H9 (cell line): ENCODE results near the gene PPP5C. TPM values are rescaled to one million over a fixed set of nuclear protein-coding genes. Genes with fewer than 3 reads are reported as not detected.

Experiments
- DNase-seq: peaks from one replicate; pipeline ENCODE4 v3.0.0-alpha.2; 2017
- H2AFZ ChIP-seq: one replicate; pipeline ENCODE4 v1.6.1; 2013; ENCODE audit warnings: mild to moderate bottlenecking, low read length, control low read depth, moderate library complexity
- H2AK5ac ChIP-seq: 2 replicates; pipeline ENCODE4 v1.6.1; 2013; ENCODE audit warnings: low read length, control low read depth, mixed read lengths; ENCODE audit not compliant: insufficient read length
- H2BK120ac ChIP-seq: one replicate; pipeline ENCODE4 v1.6.1; 2013; ENCODE audit warnings: low read depth, mild to moderate bottlenecking, low read length, control low read depth, inconsistent platforms; ENCODE audit not compliant: poor library complexity, severe bottlenecking
- H2BK12ac ChIP-seq: 2 replicates; pipeline ENCODE4 v1.6.1; 2013; ENCODE audit warnings: low read length, control low read depth, mixed read lengths, low read depth; ENCODE audit not compliant: insufficient read length
- H2BK15ac ChIP-seq: 2 replicates; pipeline ENCODE4 v1.6.1; 2013; ENCODE audit warnings: low read depth, low read length, control low read depth
- H2BK20ac ChIP-seq: one replicate; pipeline ENCODE4 v1.6.1; 2013; ENCODE audit warnings: low read depth, mild to moderate bottlenecking, low read length, control low read depth, inconsistent platforms; ENCODE audit not compliant: poor library complexity, severe bottlenecking
- H2BK5ac ChIP-seq: 2 replicates; pipeline ENCODE4 v1.6.1; 2013; ENCODE audit warnings: low read length, control low read depth, mixed read lengths; ENCODE audit not compliant: insufficient read length
- H3K14ac ChIP-seq: 2 replicates; pipeline ENCODE4 v1.6.1; 2013; ENCODE audit warnings: low read length, control low read depth; ENCODE audit not compliant: insufficient read depth
- H3K18ac ChIP-seq: 2 replicates; pipeline ENCODE4 v1.6.1; 2013; ENCODE audit warnings: low read depth, mild to moderate bottlenecking, mixed read lengths, low read length, control low read depth; ENCODE audit not compliant: insufficient read length
- H3K23ac ChIP-seq: 2 replicates; pipeline ENCODE4 v1.6.1; 2013; ENCODE audit warnings: low read length, control low read depth, mixed read lengths, low read depth; ENCODE audit not compliant: insufficient read length
- H3K23me2 ChIP-seq: 2 replicates; pipeline ENCODE4 v1.6.1; 2013; ENCODE audit warnings: low read depth, mild to moderate bottlenecking, mixed read lengths, low read length, control low read depth; ENCODE audit not compliant: insufficient read length, poor library complexity, severe bottlenecking
- H3K27ac ChIP-seq: 2 replicates; pipeline ENCODE4 v1.5.1; 2013; ENCODE audit warnings: low read length, control low read depth, mixed read lengths, low read depth; ENCODE audit not compliant: insufficient read length
- H3K27me3 ChIP-seq: 2 replicates; pipeline ENCODE4 v1.6.1; 2013; ENCODE audit warnings: low read length, control low read depth, inconsistent platforms; ENCODE audit not compliant: insufficient read depth
- H3K4ac ChIP-seq: 2 replicates; pipeline ENCODE4 v1.6.1; 2013; ENCODE audit warnings: low read depth, mild to moderate bottlenecking, control low read depth, inconsistent platforms, low read length, moderate library complexity
- H3K4me1 ChIP-seq: 2 replicates; pipeline ENCODE4 v1.6.1; 2013; ENCODE audit warnings: low read length, control low read depth, inconsistent platforms; ENCODE audit not compliant: insufficient read depth
- H3K4me2 ChIP-seq: 2 replicates; pipeline ENCODE4 v1.6.1; 2013; ENCODE audit warnings: low read length, control low read depth, mixed read lengths; ENCODE audit not compliant: insufficient read length, insufficient read depth
- H3K56ac ChIP-seq: 2 replicates; pipeline ENCODE4 v1.6.1; 2013; ENCODE audit warnings: low read depth, mild to moderate bottlenecking, mixed read lengths, low read length, control low read depth; ENCODE audit not compliant: insufficient read length
- H3K79me1 ChIP-seq: 2 replicates; pipeline ENCODE4 v1.6.1; 2013; ENCODE audit warnings: low read depth, mild to moderate bottlenecking, moderate library complexity, low read length, control low read depth, inconsistent platforms; ENCODE audit not compliant: insufficient read depth, poor library complexity, severe bottlenecking
- H3K79me2 ChIP-seq: 2 replicates; pipeline ENCODE4 v1.6.1; 2013; ENCODE audit warnings: low read length, control low read depth, inconsistent platforms; ENCODE audit not compliant: insufficient read depth
- H3K9ac ChIP-seq: 2 replicates; pipeline ENCODE4 v1.6.1; 2013; ENCODE audit warnings: low read length, control low read depth, mixed read lengths; ENCODE audit not compliant: insufficient read length; ENCODE audit errors: extremely low read depth
- H3K9me3 ChIP-seq: one replicate; pipeline ENCODE4 v1.6.1; 2013; ENCODE audit warnings: low read depth, low read length, inconsistent platforms; ENCODE audit not compliant: control insufficient read depth
- H3T11ph ChIP-seq: one replicate; pipeline ENCODE4 v1.6.1; 2013; ENCODE audit warnings: mild to moderate bottlenecking, low read length, control low read depth, inconsistent platforms
- H4K20me1 ChIP-seq: one replicate; pipeline ENCODE4 v1.6.1; 2013; ENCODE audit not compliant: control insufficient read depth, insufficient read length, insufficient read depth
- H4K5ac ChIP-seq: 2 replicates; pipeline ENCODE4 v1.6.1; 2013; ENCODE audit warnings: low read depth, mild to moderate bottlenecking, mixed read lengths, low read length, control low read depth; ENCODE audit not compliant: insufficient read length
- H4K8ac ChIP-seq: replicated peaks from 2 replicates; pipeline ENCODE4 v1.6.1; 2013; ENCODE audit warnings: low read length, control low read depth, mixed read lengths, low read depth; ENCODE audit not compliant: insufficient read length
- H4K91ac ChIP-seq: 2 replicates; pipeline ENCODE4 v1.6.1; 2013; ENCODE audit warnings: low read depth, mild to moderate bottlenecking, moderate library complexity, mixed read lengths, low read length, control low read depth; ENCODE audit not compliant: insufficient read length
- H3K27ac Mint-ChIP-seq, 3 experiments: 2 replicates in 2 of 3; 3 replicates in 1 of 3; pipeline ENCODE4 v1.8.0; 2020 to 2021; ENCODE audit warnings: mixed read lengths in 3 of 3, mild to moderate bottlenecking in 1 of 3, moderate library complexity in 1 of 3
- H3K27me3 Mint-ChIP-seq: 2 replicates; pipeline ENCODE4 v1.8.0; 2021; ENCODE audit warnings: low read depth, mild to moderate bottlenecking, moderate library complexity, mixed read lengths
- H3K36me3 Mint-ChIP-seq, 3 experiments: 2 replicates in 2 of 3; 3 replicates in 1 of 3; pipeline ENCODE4 v1.8.0; 2020 to 2021; ENCODE audit warnings: low read depth in 3 of 3, mixed read lengths in 3 of 3; ENCODE audit not compliant: insufficient read depth in 1 of 3
- H3K4me1 Mint-ChIP-seq, 2 experiments: 2 replicates each; pipeline ENCODE4 v1.8.0; 2020; ENCODE audit warnings: mixed read lengths in 2 of 2
- H3K4me3 Mint-ChIP-seq, 2 experiments: 2 replicates in 1 of 2; 3 replicates in 1 of 2; pipeline ENCODE4 v1.8.0; 2020 to 2021; ENCODE audit warnings: mild to moderate bottlenecking in 2 of 2, mixed read lengths in 2 of 2, moderate library complexity in 1 of 2
- H3K9me3 Mint-ChIP-seq, 2 experiments: 2 replicates in 1 of 2; 3 replicates in 1 of 2; pipeline ENCODE4 v1.8.0; 2020; ENCODE audit warnings: mild to moderate bottlenecking in 2 of 2, mixed read lengths in 2 of 2, moderate library complexity in 1 of 2
- WGBS: extraction: QIAGEN DNeasy Blood & Tissue Kit; methylation state at CpG from one replicate; pipeline ENCODE4 v1.1.7; 2013; ENCODE audit warnings: missing lambda C conversion rate, low lambda C conversion rate, mixed read lengths; ENCODE audit not compliant: insufficient read length; ENCODE audit errors: extremely low coverage; 5-methylcytosine and 5-hydroxymethylcytosine counted together
- total RNA-seq: library from RNA; stranded (reverse); gene quantifications from 2 replicates; pipeline ENCODE4 v1.2.1, GENCODE V29; 2021
- TF ChIP-seq, protein P1 (sequence below): fragments of 200-600 bp; sonication (generic); conservative IDR thresholded peaks from 3 replicates; pipeline ENCODE4 v1.8.0; 2021; ENCODE audit warnings: antibody characterized with exemption, mild to moderate bottlenecking

The PPP5C gene
- total RNA-seq, 1 experiment from 2014 or later: 108 TPM

GRCh38 chr19:46368116-46368515 lies 21.2 kb downstream of the PPP5C start:
- Mint-ChIP-seq H3K36me3 (peaks cover 14 to 41% (median 38%) of the 10 kb centered on the region in 3 experiments; a peak in 6 of 7 replicates), H3K4me3 (no peak overlapping the region), H3K27ac (0 out of 7 replicates have a peak overlapping the region, but pooled peaks of 1 of the 3 experiments have one; percentile 73), H3K9me3 (no peaks in the 10 kb centered on the region), H3K4me1 (peaks cover 28 to 29% of the 10 kb centered on the region in 2 experiments), H3K27me3 (no peaks in the 10 kb centered on the region)
- no peaks in the 10 kb centered on the region for H3K79me2 ChIP-seq
- no peak overlapping the region for H3K23ac ChIP-seq
- peaks cover 5% of the 10 kb centered on the region for H3K79me1 ChIP-seq
- no peak overlapping the region for H3K56ac ChIP-seq
- H3T11ph ChIP-seq: no peak overlapping the region
- no peak overlapping the region for H2AFZ ChIP-seq
- no peaks in the 10 kb centered on the region for H3K9me3 ChIP-seq
- TF ChIP-seq, protein P1, sequence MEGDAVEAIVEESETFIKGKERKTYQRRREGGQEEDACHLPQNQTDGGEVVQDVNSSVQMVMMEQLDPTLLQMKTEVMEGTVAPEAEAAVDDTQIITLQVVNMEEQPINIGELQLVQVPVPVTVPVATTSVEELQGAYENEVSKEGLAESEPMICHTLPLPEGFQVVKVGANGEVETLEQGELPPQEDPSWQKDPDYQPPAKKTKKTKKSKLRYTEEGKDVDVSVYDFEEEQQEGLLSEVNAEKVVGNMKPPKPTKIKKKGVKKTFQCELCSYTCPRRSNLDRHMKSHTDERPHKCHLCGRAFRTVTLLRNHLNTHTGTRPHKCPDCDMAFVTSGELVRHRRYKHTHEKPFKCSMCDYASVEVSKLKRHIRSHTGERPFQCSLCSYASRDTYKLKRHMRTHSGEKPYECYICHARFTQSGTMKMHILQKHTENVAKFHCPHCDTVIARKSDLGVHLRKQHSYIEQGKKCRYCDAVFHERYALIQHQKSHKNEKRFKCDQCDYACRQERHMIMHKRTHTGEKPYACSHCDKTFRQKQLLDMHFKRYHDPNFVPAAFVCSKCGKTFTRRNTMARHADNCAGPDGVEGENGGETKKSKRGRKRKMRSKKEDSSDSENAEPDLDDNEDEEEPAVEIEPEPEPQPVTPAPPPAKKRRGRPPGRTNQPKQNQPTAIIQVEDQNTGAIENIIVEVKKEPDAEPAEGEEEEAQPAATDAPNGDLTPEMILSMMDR: no peak
- no peak overlapping the region for H4K8ac ChIP-seq
- H3K9ac ChIP-seq: no peak overlapping the region
- H3K27me3 ChIP-seq: no peaks in the 10 kb centered on the region
- DNase-seq: no peak
- no peak overlapping the region for H4K5ac ChIP-seq
- H2AK5ac ChIP-seq: no peak overlapping the region
- no CpG with 5 or more reads among the region's 7 CpGs for WGBS
- no peak overlapping the region for H3K14ac ChIP-seq
- no peak overlapping the region for H3K27ac ChIP-seq
- H2BK5ac ChIP-seq: no peak overlapping the region
- H2BK12ac ChIP-seq: no peak overlapping the region
- H3K23me2 ChIP-seq: no peaks in the 10 kb centered on the region
- no peak overlapping the region for H2BK15ac ChIP-seq
- H4K91ac ChIP-seq: no peak overlapping the region
- no peak overlapping the region for H3K4ac ChIP-seq
- H2BK120ac ChIP-seq: no peak overlapping the region
- H3K4me1 ChIP-seq: peaks cover 3% of the 10 kb centered on the region; the same call in 1 of the 2 replicates
- H4K20me1 ChIP-seq: no peaks in the 10 kb centered on the region
- H3K4me2 ChIP-seq: no peak overlapping the region
- H2BK20ac ChIP-seq: no peak overlapping the region
- H3K18ac ChIP-seq: no peak overlapping the region
